ENCODE data around the gene EPHB2. TPM values are rescaled to one million over a fixed set of nuclear protein-coding genes. Genes with fewer than 3 reads are reported as not detected.

Gene EPHB2
- polyA plus RNA-seq, 1 donor: 15.7 TPM

- no peak for DNase-seq (ENCODE audit: low read depth)
These were observed 239.2 kb downstream of the EPHB2 start for GRCh38 chr1:22949822-22950331.

- no peak for DNase-seq (ENCODE audit: low read depth)
These were observed 241.2 kb downstream of the EPHB2 start for GRCh38 chr1:22951796-22952195.

GRCh38 chr1:22952694-22953056 lies 242.0 kb downstream of the EPHB2 start:
- no peak for DNase-seq (ENCODE audit: low read depth)

GRCh38 chr1:22953057-22953739 lies 242.6 kb downstream of the EPHB2 start:
- no peak for DNase-seq (ENCODE audit: low read depth)

- DNase-seq (ENCODE audit: low read depth): no peak
These were observed 243.1 kb downstream of the EPHB2 start for GRCh38 chr1:22953740-22954141.

GRCh38 chr1:22955146-22955545 lies 244.5 kb downstream of the EPHB2 start:
- no peak for DNase-seq (ENCODE audit: low read depth)

GRCh38 chr1:22957066-22957465 lies 246.4 kb downstream of the EPHB2 start:
- no peak for DNase-seq (ENCODE audit: low read depth)

GRCh38 chr1:22958556-22958955 lies 247.9 kb downstream of the EPHB2 start:
- DNase-seq (ENCODE audit: low read depth): no peak

GRCh38 chr1:22959545-22960360 lies 249.1 kb downstream of the EPHB2 start:
- DNase-seq (ENCODE audit: low read depth): no peak

- no peak for DNase-seq (ENCODE audit: low read depth)
These were observed 251.9 kb downstream of the EPHB2 start for GRCh38 chr1:22962558-22962957.

- no peak for DNase-seq (ENCODE audit: low read depth)
These were observed 252.5 kb downstream of the EPHB2 start for GRCh38 chr1:22963044-22963677.

- DNase-seq (ENCODE audit: low read depth): no peak
These were observed 255.7 kb downstream of the EPHB2 start for GRCh38 chr1:22966309-22966708.

GRCh38 chr1:22967833-22968232 lies 257.2 kb downstream of the EPHB2 start:
- no peak for DNase-seq (ENCODE audit: low read depth)

- DNase-seq (ENCODE audit: low read depth): peak; percentile 40
These were observed 258.7 kb downstream of the EPHB2 start for GRCh38 chr1:22969304-22969709.

GRCh38 chr1:22970096-22970495 lies 259.5 kb downstream of the EPHB2 start:
- no peak for DNase-seq (ENCODE audit: low read depth)

Other genes starting within 250 kb of the EPHB2 start
- gene EPHA8, start 147.3 kb upstream of the EPHB2 start, polyA plus RNA-seq (ENCODE audit: insufficient read length): 0.05 TPM
- 22.2 TPM for gene C1QA, start 74.2 kb upstream of the EPHB2 start, polyA plus RNA-seq (ENCODE audit: insufficient read length)
- 23.9 TPM for gene C1QC, start 67.2 kb upstream of the EPHB2 start, polyA plus RNA-seq (ENCODE audit: insufficient read length)
- gene C1QB, start 57.6 kb upstream of the EPHB2 start, polyA plus RNA-seq (ENCODE audit: insufficient read length): 13.1 TPM

Data from forelimb muscle (tissue), 1 donor.